ENCODE data around the gene UNC5C. TPM values are rescaled to one million over a fixed set of nuclear protein-coding genes. Genes with fewer than 3 reads are reported as not detected.

UNC5C gene
- total RNA-seq, 1 experiment from 2014 or later, result 1.0 TPM

GRCh38 chr4:95124906-95125504 is 423.8 kb downstream of the UNC5C start:
- H3K4me1 Mint-ChIP-seq, result no peaks in the 10 kb centered on the region
- DNase-seq (ENCODE audit: low spot score) (peak; percentile 28), ATAC-seq (peak; percentile 85)
- H3K4me3 Mint-ChIP-seq, result no peak overlapping the region
- POLR2A ChIA-PET, result no interaction called here
- no peak overlapping the region for H3K27ac Mint-ChIP-seq
- H3K36me3 Mint-ChIP-seq, result no peaks in the 10 kb centered on the region
- no peak for TF ChIP-seq ARID4B (CRISPR knock-in tag; IDR thresholded peaks at IDR 0.05; ENCODE audit: borderline replicate concordance)
- no peak for TF ChIP-seq IRF1 (CRISPR knock-in tag; IDR thresholded peaks at IDR 0.05)
- no peak for TF ChIP-seq GRHL2 (CRISPR knock-in tag; IDR thresholded peaks at IDR 0.05; ENCODE audit: insufficient replicate concordance, severe bottlenecking)
- no peak for TF ChIP-seq JAZF1 (CRISPR knock-in tag; IDR thresholded peaks at IDR 0.05)
- no peak for TF ChIP-seq MAX (CRISPR knock-in tag; IDR thresholded peaks at IDR 0.05)
- no peak for TF ChIP-seq GABPB1 (CRISPR knock-in tag; IDR thresholded peaks at IDR 0.05)
- no peak for TF ChIP-seq FOXK1 (CRISPR knock-in tag; IDR thresholded peaks at IDR 0.05)
- no peak for TF ChIP-seq SMAD4 (CRISPR knock-in tag; IDR thresholded peaks at IDR 0.05)
- TF ChIP-seq ZNF425 (CRISPR knock-in tag; conservative IDR thresholded peaks at IDR 0.05), result no peak
- TF ChIP-seq FOXP4 (CRISPR knock-in tag; IDR thresholded peaks at IDR 0.05), result no peak
- TF ChIP-seq ZMAT4 (CRISPR knock-in tag; IDR thresholded peaks at IDR 0.05), result no peak
- TF ChIP-seq ZNF532 (CRISPR knock-in tag; IDR thresholded peaks at IDR 0.05; ENCODE audit: borderline replicate concordance), result no peak
- no peak for TF ChIP-seq ATF1 (CRISPR knock-in tag; IDR thresholded peaks at IDR 0.05)
- TF ChIP-seq ATF6 (CRISPR knock-in tag; IDR thresholded peaks at IDR 0.05), result no peak
- no peak for TF ChIP-seq ZNF232 (CRISPR knock-in tag; IDR thresholded peaks at IDR 0.05)
- TF ChIP-seq ELF4 (CRISPR knock-in tag; IDR thresholded peaks at IDR 0.05; ENCODE audit: low read depth), result no peak
- TF ChIP-seq ESRRA (CRISPR knock-in tag; IDR thresholded peaks at IDR 0.05; ENCODE audit: borderline replicate concordance), result no peak
- no peak for TF ChIP-seq ZNF138 (CRISPR knock-in tag; conservative IDR thresholded peaks at IDR 0.05)
- no peak for TF ChIP-seq JUN (CRISPR knock-in tag; IDR thresholded peaks at IDR 0.05)
- no peaks in the 10 kb centered on the region for H3K9me3 Mint-ChIP-seq
- no peaks in the 10 kb centered on the region for H3K27me3 Mint-ChIP-seq (ENCODE audit: low read depth)
- CTCF ChIA-PET, result interaction anchor here (1.0 to 1.6 kb wide), 6 partner anchors 20 to 781 kb away, joined by 3 to 10 read pairs (median 3); no protein-coding TSS in a partner anchor
